GM23338 (cell line): Measurements from ENCODE around the gene RCSD1. TPM values are rescaled to one million over a fixed set of nuclear protein-coding genes. Genes with fewer than 3 reads are reported as not detected.

Experiments used
- ATAC-seq: fragments of 200-7000 bp; cut with Tn5 transposase; 3 replicates; pipeline ENCODE4 v1.9.1; 2020
- DNase-seq: peaks from one replicate; pipeline ENCODE4 v3.0.0-alpha.2; 2015; ENCODE audit warnings: low spot score
- H2AFZ ChIP-seq: fragments of 200-600 bp; sonication (generic); 2 replicates; pipeline ENCODE4 v1.8.0; 2016; ENCODE audit warnings: antibody characterized with exemption, mild to moderate bottlenecking, moderate library complexity
- H3F3A ChIP-seq: fragments of 200-600 bp; sonication (generic); replicated peaks from 2 replicates; pipeline ENCODE4 v1.8.0; 2017; ENCODE audit warnings: antibody characterized with exemption, mixed run types, low read depth
- H3K27ac ChIP-seq: fragments of 200-600 bp; sonication (generic); 2 replicates; pipeline ENCODE4 v1.6.1; 2016; ENCODE audit warnings: low read depth
- H3K27me3 ChIP-seq: fragments of 200-600 bp; sonication (generic); 2 replicates; pipeline ENCODE4 v1.8.0; 2016; ENCODE audit warnings: mild to moderate bottlenecking, mixed run types, moderate library complexity; ENCODE audit not compliant: insufficient read depth
- H3K36me3 ChIP-seq: fragments of 200-600 bp; sonication (generic); 2 replicates; pipeline ENCODE4 v1.8.0; 2016; ENCODE audit warnings: mild to moderate bottlenecking; ENCODE audit not compliant: insufficient read depth
- H3K4me1 ChIP-seq: fragments of 200-600 bp; sonication (generic); 2 replicates; pipeline ENCODE4 v1.8.0; 2016; ENCODE audit warnings: mild to moderate bottlenecking, moderate library complexity; ENCODE audit not compliant: insufficient read depth
- H3K4me2 ChIP-seq: fragments of 200-600 bp; sonication (generic); 2 replicates; pipeline ENCODE4 v1.7.1; 2017; ENCODE audit warnings: mixed run types
- H3K4me3 ChIP-seq: fragments of 200-600 bp; sonication (generic); 2 replicates; pipeline ENCODE4 v1.6.1; 2016; ENCODE audit warnings: mixed run types
- H3K79me2 ChIP-seq: fragments of 200-600 bp; sonication (generic); replicated peaks from 2 replicates; pipeline ENCODE4 v1.8.0; 2017; ENCODE audit warnings: mild to moderate bottlenecking; ENCODE audit not compliant: insufficient read depth
- H3K9me2 ChIP-seq: fragments of 200-600 bp; sonication (generic); 2 replicates; pipeline ENCODE4 v1.8.0; 2017; ENCODE audit not compliant: insufficient read depth
- H4K20me1 ChIP-seq: fragments of 200-600 bp; sonication (generic); replicated peaks from 2 replicates; pipeline ENCODE4 v1.8.0; 2017; ENCODE audit warnings: mild to moderate bottlenecking; ENCODE audit not compliant: insufficient read depth
- H3K27ac Mint-ChIP-seq: 2 replicates; pipeline ENCODE4 v1.8.0; 2020; ENCODE audit warnings: inconsistent platforms, mild to moderate bottlenecking, moderate library complexity, mixed read lengths
- H3K27me3 Mint-ChIP-seq: 3 replicates; pipeline ENCODE4 v1.8.0; 2022; ENCODE audit warnings: low read depth, mild to moderate bottlenecking, moderate library complexity, mixed read lengths, inconsistent platforms; ENCODE audit not compliant: insufficient read depth, poor library complexity
- H3K36me3 Mint-ChIP-seq: 3 replicates; pipeline ENCODE4 v1.8.0; 2021; ENCODE audit warnings: low read depth, mild to moderate bottlenecking, inconsistent platforms, moderate library complexity, mixed read lengths
- H3K4me1 Mint-ChIP-seq: 3 replicates; pipeline ENCODE4 v1.8.0; 2020; ENCODE audit warnings: mild to moderate bottlenecking, inconsistent platforms, mixed read lengths
- H3K4me3 Mint-ChIP-seq: 3 replicates; pipeline ENCODE4 v1.8.0; 2021; ENCODE audit warnings: moderate library complexity, mild to moderate bottlenecking, inconsistent platforms, mixed read lengths
- H3K9me3 Mint-ChIP-seq: 3 replicates; pipeline ENCODE4 v1.8.0; 2020; ENCODE audit warnings: moderate library complexity, mild to moderate bottlenecking, inconsistent platforms, mixed read lengths
- CREB1 ChIP-seq: fragments of 250-450 bp; sonication (Bioruptor Pico); IDR thresholded peaks from 2 replicates; pipeline ENCODE4 v1.5.0; 2020; ENCODE audit warnings: low read depth, mild to moderate bottlenecking, moderate library complexity
- EZH2 ChIP-seq: fragments of 200-600 bp; sonication (generic); IDR thresholded peaks from one replicate; pipeline ENCODE4 v1.8.0; 2017; ENCODE audit warnings: antibody characterized with exemption, mild to moderate bottlenecking, low read depth; ENCODE audit not compliant: unreplicated experiment
- EZH2phosphoT487 ChIP-seq: fragments of 200-600 bp; sonication (generic); IDR thresholded peaks from one replicate; pipeline ENCODE4 v1.8.1; 2018; ENCODE audit warnings: antibody characterized with exemption; ENCODE audit not compliant: unreplicated experiment
- JUNB ChIP-seq: IDR thresholded peaks from one replicate; pipeline ENCODE4 v1.6.1; 2016; ENCODE audit warnings: antibody characterized with exemption; ENCODE audit not compliant: unreplicated experiment
- NANOG ChIP-seq: IDR thresholded peaks from 2 replicates; pipeline ENCODE4 v1.6.1; 2016; ENCODE audit warnings: antibody characterized with exemption, borderline replicate concordance
- POLR2AphosphoS5 ChIP-seq: IDR thresholded peaks from 2 replicates; pipeline ENCODE4 v1.6.1; 2016; ENCODE audit warnings: antibody characterized with exemption, low read depth
- STAT1 ChIP-seq: IDR thresholded peaks from one replicate; pipeline ENCODE4 v1.6.1; 2016; ENCODE audit warnings: antibody characterized with exemption; ENCODE audit not compliant: unreplicated experiment
- ZNF114 ChIP-seq: fragments of 250-450 bp; sonication (Bioruptor Pico); IDR thresholded peaks from 2 replicates; pipeline ENCODE4 v1.5.0; 2020; ENCODE audit warnings: mild to moderate bottlenecking, moderate library complexity
- ZNF331 ChIP-seq: fragments of 250-450 bp; sonication (Bioruptor Pico); IDR thresholded peaks from 2 replicates; pipeline ENCODE4 v1.5.0; 2020; ENCODE audit warnings: low read depth, mild to moderate bottlenecking, moderate library complexity
- polyA plus RNA-seq: library from polyadenylated mRNA; unstranded; fragments of >200 nt; fragmentation: Nextera tagmentation; extraction: Ambion mirVana; gene quantifications from 2 replicates; pipeline ENCODE4 v1.2.1, GENCODE V29; 2016
- total RNA-seq: library from RNA; depleted of rRNA; stranded (reverse); fragments of >200 nt; shearing (Covaris generic); gene quantifications from 2 replicates; pipeline ENCODE4 v1.2.3, GENCODE V29; 2014
- TF ChIP-seq, protein P1 (sequence below): IDR thresholded peaks from 2 replicates; pipeline ENCODE4 v1.6.1; 2016; ENCODE audit warnings: antibody characterized with exemption
- TF ChIP-seq, protein P2 (sequence below): fragments of 250-450 bp; sonication (Bioruptor Pico); IDR thresholded peaks from 2 replicates; pipeline ENCODE4 v1.5.0; 2020; ENCODE audit warnings: mild to moderate bottlenecking, moderate library complexity
- TF ChIP-seq, protein P3 (sequence below): IDR thresholded peaks from one replicate; pipeline ENCODE4 v1.6.1; 2018; ENCODE audit warnings: antibody characterized with exemption; ENCODE audit not compliant: unreplicated experiment
- TF ChIP-seq, protein P4 (sequence below), 2 experiments: fragments of 200-600 bp in 1 of 2; sonication (generic) in 1 of 2; conservative IDR thresholded peaks; 2 replicates each; pipeline versions ENCODE4 v1.5.1 to v1.6.1; 2016 to 2017; ENCODE audit warnings: antibody characterized with exemption in 2 of 2, low read depth in 2 of 2, mild to moderate bottlenecking in 2 of 2, moderate library complexity in 1 of 2

Gene RCSD1
- total and polyA plus RNA-seq, 2 experiments from 2014 or later = 0.18 to 0.73 TPM

DNA sequence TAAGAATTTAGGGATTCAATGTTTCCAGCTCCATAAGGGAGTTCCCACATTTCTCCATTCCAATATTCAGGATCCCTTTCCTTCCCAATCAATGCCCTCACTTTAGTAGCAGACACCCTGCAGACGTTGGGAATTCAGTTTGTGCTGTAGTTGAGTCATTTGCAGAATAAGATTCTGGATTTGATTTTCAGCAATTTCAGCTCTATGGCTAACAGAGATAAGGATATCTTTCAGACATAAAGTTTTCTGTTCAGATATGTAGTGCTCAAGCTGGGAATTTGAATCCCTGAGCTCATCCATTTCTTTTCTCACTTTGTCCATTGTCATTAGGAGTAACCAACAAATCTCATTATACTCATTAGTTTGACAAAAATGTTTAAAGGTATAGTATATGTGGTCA lies 104.8 kb downstream of the RCSD1 start:
- peaks cover 5% of the 10 kb centered on the region; the same call in 1 of the 3 replicates for H3K9me3 Mint-ChIP-seq
- no peaks in the 10 kb centered on the region for H3F3A ChIP-seq
- peaks cover 31% of the 10 kb centered on the region for H3K36me3 Mint-ChIP-seq
- H3K4me1 Mint-ChIP-seq = peaks cover 4% of the 10 kb centered on the region
- peaks cover 5% of the 10 kb centered on the region for H3K27me3 Mint-ChIP-seq
- H3K27ac ChIP-seq = no peak overlapping the region
- H3K4me3 ChIP-seq = no peak overlapping the region
- H3K27me3 ChIP-seq = no peaks in the 10 kb centered on the region
- no peak overlapping the region for H3K27ac Mint-ChIP-seq
- ATAC-seq (no peak), DNase-seq (no peak)
- H3K4me3 Mint-ChIP-seq = no peak overlapping the region
- H3K79me2 ChIP-seq = peaks cover 99% of the 10 kb centered on the region
- no peaks in the 10 kb centered on the region for H3K9me2 ChIP-seq
- H2AFZ ChIP-seq = no peak overlapping the region
- TF ChIP-seq ZNF114 = no peak
- no peak for TF ChIP-seq EZH2
- TF ChIP-seq JUNB = no peak
- TF ChIP-seq STAT1 = no peak
- TF ChIP-seq, protein P1, sequence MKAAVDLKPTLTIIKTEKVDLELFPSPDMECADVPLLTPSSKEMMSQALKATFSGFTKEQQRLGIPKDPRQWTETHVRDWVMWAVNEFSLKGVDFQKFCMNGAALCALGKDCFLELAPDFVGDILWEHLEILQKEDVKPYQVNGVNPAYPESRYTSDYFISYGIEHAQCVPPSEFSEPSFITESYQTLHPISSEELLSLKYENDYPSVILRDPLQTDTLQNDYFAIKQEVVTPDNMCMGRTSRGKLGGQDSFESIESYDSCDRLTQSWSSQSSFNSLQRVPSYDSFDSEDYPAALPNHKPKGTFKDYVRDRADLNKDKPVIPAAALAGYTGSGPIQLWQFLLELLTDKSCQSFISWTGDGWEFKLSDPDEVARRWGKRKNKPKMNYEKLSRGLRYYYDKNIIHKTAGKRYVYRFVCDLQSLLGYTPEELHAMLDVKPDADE = no peak
- TF ChIP-seq, protein P2, sequence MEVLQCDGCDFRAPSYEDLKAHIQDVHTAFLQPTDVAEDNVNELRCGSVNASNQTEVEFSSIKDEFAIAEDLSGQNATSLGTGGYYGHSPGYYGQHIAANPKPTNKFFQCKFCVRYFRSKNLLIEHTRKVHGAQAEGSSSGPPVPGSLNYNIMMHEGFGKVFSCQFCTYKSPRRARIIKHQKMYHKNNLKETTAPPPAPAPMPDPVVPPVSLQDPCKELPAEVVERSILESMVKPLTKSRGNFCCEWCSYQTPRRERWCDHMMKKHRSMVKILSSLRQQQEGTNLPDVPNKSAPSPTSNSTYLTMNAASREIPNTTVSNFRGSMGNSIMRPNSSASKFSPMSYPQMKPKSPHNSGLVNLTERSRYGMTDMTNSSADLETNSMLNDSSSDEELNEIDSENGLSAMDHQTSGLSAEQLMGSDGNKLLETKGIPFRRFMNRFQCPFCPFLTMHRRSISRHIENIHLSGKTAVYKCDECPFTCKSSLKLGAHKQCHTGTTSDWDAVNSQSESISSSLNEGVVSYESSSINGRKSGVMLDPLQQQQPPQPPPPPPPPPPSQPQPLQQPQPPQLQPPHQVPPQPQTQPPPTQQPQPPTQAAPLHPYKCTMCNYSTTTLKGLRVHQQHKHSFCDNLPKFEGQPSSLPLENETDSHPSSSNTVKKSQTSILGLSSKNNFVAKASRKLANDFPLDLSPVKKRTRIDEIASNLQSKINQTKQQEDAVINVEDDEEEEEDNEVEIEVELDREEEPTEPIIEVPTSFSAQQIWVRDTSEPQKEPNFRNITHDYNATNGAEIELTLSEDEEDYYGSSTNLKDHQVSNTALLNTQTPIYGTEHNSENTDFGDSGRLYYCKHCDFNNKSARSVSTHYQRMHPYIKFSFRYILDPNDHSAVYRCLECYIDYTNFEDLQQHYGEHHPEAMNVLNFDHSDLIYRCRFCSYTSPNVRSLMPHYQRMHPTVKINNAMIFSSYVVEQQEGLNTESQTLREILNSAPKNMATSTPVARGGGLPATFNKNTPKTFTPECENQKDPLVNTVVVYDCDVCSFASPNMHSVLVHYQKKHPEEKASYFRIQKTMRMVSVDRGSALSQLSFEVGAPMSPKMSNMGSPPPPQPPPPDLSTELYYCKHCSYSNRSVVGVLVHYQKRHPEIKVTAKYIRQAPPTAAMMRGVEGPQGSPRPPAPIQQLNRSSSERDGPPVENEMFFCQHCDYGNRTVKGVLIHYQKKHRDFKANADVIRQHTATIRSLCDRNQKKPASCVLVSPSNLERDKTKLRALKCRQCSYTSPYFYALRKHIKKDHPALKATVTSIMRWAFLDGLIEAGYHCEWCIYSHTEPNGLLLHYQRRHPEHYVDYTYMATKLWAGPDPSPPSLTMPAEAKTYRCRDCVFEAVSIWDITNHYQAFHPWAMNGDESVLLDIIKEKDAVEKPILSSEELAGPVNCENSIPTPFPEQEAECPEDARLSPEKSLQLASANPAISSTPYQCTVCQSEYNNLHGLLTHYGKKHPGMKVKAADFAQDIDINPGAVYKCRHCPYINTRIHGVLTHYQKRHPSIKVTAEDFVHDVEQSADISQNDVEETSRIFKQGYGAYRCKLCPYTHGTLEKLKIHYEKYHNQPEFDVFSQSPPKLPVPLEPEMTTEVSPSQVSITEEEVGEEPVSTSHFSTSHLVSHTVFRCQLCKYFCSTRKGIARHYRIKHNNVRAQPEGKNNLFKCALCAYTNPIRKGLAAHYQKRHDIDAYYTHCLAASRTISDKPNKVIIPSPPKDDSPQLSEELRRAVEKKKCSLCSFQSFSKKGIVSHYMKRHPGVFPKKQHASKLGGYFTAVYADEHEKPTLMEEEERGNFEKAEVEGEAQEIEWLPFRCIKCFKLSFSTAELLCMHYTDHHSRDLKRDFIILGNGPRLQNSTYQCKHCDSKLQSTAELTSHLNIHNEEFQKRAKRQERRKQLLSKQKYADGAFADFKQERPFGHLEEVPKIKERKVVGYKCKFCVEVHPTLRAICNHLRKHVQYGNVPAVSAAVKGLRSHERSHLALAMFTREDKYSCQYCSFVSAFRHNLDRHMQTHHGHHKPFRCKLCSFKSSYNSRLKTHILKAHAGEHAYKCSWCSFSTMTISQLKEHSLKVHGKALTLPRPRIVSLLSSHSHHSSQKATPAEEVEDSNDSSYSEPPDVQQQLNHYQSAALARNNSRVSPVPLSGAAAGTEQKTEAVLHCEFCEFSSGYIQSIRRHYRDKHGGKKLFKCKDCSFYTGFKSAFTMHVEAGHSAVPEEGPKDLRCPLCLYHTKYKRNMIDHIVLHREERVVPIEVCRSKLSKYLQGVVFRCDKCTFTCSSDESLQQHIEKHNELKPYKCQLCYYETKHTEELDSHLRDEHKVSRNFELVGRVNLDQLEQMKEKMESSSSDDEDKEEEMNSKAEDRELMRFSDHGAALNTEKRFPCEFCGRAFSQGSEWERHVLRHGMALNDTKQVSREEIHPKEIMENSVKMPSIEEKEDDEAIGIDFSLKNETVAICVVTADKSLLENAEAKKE (CRISPR knock-in tag) = no peak
- TF ChIP-seq CREB1 = no peak
- TF ChIP-seq POLR2AphosphoS5 = no peak
- TF ChIP-seq EZH2phosphoT487 = no peak
- no peak for TF ChIP-seq ZNF331 (CRISPR knock-in tag)
- TF ChIP-seq, protein P3, sequence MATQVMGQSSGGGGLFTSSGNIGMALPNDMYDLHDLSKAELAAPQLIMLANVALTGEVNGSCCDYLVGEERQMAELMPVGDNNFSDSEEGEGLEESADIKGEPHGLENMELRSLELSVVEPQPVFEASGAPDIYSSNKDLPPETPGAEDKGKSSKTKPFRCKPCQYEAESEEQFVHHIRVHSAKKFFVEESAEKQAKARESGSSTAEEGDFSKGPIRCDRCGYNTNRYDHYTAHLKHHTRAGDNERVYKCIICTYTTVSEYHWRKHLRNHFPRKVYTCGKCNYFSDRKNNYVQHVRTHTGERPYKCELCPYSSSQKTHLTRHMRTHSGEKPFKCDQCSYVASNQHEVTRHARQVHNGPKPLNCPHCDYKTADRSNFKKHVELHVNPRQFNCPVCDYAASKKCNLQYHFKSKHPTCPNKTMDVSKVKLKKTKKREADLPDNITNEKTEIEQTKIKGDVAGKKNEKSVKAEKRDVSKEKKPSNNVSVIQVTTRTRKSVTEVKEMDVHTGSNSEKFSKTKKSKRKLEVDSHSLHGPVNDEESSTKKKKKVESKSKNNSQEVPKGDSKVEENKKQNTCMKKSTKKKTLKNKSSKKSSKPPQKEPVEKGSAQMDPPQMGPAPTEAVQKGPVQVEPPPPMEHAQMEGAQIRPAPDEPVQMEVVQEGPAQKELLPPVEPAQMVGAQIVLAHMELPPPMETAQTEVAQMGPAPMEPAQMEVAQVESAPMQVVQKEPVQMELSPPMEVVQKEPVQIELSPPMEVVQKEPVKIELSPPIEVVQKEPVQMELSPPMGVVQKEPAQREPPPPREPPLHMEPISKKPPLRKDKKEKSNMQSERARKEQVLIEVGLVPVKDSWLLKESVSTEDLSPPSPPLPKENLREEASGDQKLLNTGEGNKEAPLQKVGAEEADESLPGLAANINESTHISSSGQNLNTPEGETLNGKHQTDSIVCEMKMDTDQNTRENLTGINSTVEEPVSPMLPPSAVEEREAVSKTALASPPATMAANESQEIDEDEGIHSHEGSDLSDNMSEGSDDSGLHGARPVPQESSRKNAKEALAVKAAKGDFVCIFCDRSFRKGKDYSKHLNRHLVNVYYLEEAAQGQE = no peak
- no peak for TF ChIP-seq NANOG
- TF ChIP-seq, protein P4, sequence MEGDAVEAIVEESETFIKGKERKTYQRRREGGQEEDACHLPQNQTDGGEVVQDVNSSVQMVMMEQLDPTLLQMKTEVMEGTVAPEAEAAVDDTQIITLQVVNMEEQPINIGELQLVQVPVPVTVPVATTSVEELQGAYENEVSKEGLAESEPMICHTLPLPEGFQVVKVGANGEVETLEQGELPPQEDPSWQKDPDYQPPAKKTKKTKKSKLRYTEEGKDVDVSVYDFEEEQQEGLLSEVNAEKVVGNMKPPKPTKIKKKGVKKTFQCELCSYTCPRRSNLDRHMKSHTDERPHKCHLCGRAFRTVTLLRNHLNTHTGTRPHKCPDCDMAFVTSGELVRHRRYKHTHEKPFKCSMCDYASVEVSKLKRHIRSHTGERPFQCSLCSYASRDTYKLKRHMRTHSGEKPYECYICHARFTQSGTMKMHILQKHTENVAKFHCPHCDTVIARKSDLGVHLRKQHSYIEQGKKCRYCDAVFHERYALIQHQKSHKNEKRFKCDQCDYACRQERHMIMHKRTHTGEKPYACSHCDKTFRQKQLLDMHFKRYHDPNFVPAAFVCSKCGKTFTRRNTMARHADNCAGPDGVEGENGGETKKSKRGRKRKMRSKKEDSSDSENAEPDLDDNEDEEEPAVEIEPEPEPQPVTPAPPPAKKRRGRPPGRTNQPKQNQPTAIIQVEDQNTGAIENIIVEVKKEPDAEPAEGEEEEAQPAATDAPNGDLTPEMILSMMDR (conservative IDR thresholded peaks at IDR 0.05; ENCODE audit: low read depth in 2 of 2) = no peak
- peaks cover 53% of the 10 kb centered on the region for H4K20me1 ChIP-seq
- no peak overlapping the region for H3K4me2 ChIP-seq
- peaks cover 6% of the 10 kb centered on the region; the same call in 1 of the 2 replicates for H3K36me3 ChIP-seq
- peaks cover 17% of the 10 kb centered on the region for H3K4me1 ChIP-seq
